Left lobe of liver (tissue), 2 donors: Measurements from ENCODE around the gene BTBD9. TPM values are rescaled to one million over a fixed set of nuclear protein-coding genes. Genes with fewer than 3 reads are reported as not detected.

Source experiments
- ATAC-seq: fragments of 200-7000 bp; cut with Tn5 transposase; one replicate; pipeline ENCODE4 v1.9.1; 2020; ENCODE audit warnings: mild to moderate bottlenecking, moderate library complexity
- DNase-seq: peaks from one replicate; pipeline ENCODE4 v3.0.0-alpha.2; 2020; ENCODE audit warnings: low spot score
- total RNA-seq: library from RNA; stranded (reverse); gene quantifications from one replicate; pipeline ENCODE4 v1.2.1, GENCODE V29; 2021
- donor health status: DM: no; HTN: no; CAD: no; lungs with moderate emphysema.
- donor health status: DM: no; HTN: yes; CAD: no.

Gene BTBD9
- total RNA-seq, 1 donor from 2014 or later = 4.7 TPM

- no peak for DNase-seq
- ATAC-seq = no peak
Measured at GRCh38 chr6:38396209-38396608, 243.5 kb downstream of the BTBD9 start.

GRCh38 chr6:38393986-38394385 lies 245.7 kb downstream of the BTBD9 start:
- ATAC-seq = no peak

DNA sequence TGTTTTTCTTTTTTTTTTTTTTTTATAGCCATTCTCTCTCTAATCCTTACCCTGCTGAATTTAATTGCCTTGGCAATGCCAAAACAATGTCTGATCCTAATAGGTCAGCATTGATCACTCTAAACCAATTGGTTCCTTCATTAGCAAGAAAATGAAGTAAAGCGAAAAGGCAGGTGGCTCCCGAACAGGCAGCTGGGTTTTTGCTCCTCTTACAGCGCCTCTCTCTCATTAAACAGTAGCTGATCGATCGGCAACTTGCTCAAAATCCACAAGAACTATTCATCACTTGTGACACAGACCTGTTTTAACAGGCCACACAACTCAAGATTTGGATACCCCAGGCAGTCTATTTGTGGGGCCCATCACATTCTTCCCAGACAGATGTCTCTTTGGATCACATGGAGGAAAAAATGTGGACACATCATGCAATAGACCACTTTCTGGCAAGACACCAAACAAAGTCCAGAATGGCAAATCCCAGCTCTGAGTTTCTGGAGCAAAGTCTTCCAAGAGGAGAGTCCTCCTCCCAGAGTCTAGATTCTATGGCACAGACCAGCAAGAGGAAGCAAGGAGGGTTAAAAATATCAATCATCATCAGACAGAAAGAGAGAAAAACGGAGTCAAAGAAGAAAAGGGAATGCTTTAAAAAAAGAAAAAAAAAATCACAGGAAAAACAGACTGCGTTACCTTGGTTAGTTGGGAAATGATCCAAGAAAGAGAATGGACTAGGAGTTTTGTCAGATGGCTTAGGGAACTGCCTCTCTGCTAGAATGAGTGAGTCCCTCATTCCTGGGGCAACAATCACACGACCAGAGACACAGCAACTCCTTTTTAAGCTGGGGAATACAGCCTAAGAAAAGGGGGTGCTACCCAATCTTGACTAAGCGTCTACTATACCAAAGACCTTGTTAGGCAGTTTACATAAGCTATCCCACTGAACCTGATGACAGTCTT lies 247.8 kb downstream of the BTBD9 start:
- no peak for DNase-seq
- no peak for ATAC-seq

More at GRCh38 chr6:38393986-38394385, 245.7 kb downstream of the BTBD9 start:
- no peak for DNase-seq

DNA sequence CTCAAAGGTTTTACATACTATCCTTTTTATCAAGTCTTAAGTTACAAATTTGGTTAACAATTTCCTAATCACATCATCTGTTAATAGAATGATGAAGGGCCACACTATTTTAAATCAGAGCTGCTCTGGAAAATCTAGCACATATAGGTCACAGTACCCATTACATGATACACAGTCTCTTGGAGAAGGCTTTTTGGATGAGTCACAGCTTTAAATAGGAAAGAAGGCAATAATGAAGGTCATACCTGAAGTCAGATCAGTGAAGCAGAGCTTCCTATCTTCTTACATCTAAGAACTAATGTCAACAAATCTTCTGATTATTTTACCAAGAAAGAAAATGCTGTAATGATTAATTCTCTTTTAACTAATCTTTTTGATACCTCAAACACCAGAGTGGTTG lies 248.5 kb downstream of the BTBD9 start:
- DNase-seq (no peak), ATAC-seq (no peak)

GRCh38 chr6:38389875-38390274 lies 249.9 kb downstream of the BTBD9 start:
- ATAC-seq (no peak), DNase-seq (no peak)

DNA sequence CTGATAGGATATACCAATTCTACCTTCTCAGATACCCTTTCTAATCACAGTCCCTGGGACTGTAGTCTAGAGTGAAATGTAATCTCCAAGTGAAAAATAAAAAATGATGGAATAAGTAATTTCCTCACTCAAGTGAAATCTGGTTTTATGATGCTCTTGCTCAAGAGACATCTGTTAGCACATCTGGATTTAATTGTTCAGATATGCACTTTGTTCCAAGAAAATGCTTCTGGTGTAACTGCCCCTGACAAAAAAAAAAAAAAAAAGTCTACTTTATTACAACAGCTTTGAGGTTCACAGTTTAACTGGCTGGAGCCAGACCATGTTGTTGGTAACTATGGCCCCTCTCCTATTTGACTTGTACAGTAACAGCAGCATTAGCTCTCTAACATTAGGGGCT lies 251.8 kb downstream of the BTBD9 start:
- ATAC-seq (no peak), DNase-seq (no peak)

- ATAC-seq (no peak), DNase-seq (no peak)
Measured at GRCh38 chr6:38387461-38387860, 252.3 kb downstream of the BTBD9 start.

GRCh38 chr6:38378801-38379200 lies 260.9 kb downstream of the BTBD9 start:
- ATAC-seq (no peak), DNase-seq (no peak)

DNA sequence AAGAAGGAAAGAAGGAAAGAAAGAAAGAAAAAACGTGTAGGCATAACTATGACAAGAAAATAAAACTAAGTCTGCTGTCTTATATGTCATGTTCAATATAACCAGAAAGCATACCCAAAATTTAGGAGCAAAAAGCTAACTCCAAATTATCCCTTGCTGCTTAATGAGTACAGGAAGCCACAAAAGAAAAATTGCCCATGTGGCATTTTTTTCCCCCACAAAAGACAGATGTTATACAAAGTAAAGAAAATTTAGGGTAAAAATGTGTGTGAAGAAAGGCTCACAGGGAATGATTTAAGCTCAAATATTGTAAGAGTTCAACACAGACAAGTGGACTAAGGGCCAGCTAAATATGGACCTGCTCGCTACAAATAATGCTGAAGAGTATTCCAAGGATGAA lies 263.8 kb downstream of the BTBD9 start:
- ATAC-seq = no peak
- no peak for DNase-seq

GRCh38 chr6:38375341-38375740 lies 264.4 kb downstream of the BTBD9 start:
- ATAC-seq (no peak), DNase-seq (no peak)

- ATAC-seq = no peak
Measured at GRCh38 chr6:38371881-38372280, 267.8 kb downstream of the BTBD9 start.

DNA sequence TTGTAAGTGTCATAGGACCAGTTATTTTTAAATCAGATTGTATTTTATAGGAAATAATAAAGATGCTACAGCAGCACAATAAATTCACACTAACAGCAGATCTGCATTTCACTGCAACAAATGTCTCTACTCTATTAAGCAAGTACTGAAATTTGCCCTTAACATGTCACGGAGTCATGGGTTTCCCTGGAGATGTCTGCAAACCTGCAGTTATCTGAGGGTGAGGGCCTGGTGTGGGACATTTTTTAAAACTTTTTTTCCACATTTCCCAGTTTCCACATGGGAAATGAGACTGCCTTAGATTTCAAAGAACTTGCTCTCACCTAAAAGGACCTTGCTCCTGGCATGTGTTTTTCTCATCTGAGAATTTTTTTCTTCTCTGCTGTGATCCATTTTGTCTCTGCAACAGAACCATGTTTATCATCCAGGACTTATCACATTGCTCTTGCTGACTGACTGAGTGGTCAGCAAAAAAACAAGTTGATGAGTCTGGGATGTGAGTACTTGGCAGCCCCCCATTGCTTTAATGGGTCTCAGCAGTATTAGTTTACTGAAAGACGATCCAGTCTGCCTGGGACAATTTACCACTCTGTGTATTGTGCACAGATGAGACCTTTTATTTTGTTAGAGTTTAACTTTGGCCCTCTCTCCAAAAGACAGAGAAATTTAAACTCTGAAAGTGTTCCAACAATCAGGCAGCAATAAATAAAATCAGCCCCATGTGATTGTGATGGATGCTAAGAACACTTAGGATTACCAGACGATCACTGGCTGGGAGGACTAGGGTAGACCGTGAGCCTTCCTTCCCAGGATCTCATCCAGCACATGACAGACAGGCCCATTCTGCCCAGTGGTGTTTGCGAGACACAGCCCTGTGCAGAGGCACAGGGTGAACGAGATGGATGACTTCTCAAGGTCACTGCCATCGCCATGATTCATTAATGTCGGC lies 268.8 kb downstream of the BTBD9 start:
- no peak for DNase-seq
- no peak for ATAC-seq

More at GRCh38 chr6:38371881-38372280, 267.8 kb downstream of the BTBD9 start:
- DNase-seq = no peak

DNA sequence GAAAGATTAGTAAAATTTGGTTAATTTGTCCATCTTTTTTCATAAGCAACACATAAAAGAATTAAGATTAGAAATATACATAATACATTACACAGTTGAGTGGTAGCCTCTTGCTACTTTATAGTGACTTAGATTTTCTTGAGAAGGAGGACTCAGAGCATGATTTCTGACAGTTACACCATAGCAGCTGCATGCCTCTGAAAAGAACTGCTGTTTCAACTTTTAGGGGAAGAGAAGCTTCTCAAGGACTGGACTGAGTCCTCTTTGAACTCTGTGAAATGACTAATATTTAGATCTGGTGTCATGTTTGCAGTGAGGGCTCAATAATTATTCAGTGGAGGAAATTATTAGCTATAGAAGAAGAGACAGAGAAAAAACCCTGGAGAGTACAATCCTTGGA lies 272.5 kb downstream of the BTBD9 start:
- ATAC-seq (no peak), DNase-seq (no peak)

DNA sequence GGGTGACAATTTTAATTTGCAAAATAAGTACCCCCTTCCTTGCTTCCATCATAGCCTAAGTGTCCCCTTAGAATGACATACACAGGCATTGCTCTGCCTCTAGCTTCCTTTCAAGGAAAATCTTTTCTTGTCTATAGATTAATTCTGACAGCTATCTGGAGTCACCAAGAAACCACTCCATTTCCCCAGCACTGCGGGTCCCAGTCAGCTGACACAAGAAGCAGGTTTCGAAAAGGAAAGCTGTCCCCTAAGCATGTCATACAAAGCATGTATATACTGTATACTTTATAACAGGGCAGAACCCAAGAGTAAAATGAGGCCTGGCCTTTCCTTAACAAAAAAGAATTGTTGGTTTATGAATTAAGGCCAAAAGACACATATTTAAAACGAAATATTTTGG lies 273.5 kb downstream of the BTBD9 start:
- ATAC-seq (no peak), DNase-seq (no peak)

- DNase-seq (no peak), ATAC-seq (no peak)
Measured at GRCh38 chr6:38364775-38365174, 275.0 kb downstream of the BTBD9 start.

GRCh38 chr6:38364127-38364526 lies 275.6 kb downstream of the BTBD9 start:
- DNase-seq = no peak
- ATAC-seq = no peak

- no peak for ATAC-seq
Measured at GRCh38 chr6:38355519-38355918, 284.2 kb downstream of the BTBD9 start.

DNA sequence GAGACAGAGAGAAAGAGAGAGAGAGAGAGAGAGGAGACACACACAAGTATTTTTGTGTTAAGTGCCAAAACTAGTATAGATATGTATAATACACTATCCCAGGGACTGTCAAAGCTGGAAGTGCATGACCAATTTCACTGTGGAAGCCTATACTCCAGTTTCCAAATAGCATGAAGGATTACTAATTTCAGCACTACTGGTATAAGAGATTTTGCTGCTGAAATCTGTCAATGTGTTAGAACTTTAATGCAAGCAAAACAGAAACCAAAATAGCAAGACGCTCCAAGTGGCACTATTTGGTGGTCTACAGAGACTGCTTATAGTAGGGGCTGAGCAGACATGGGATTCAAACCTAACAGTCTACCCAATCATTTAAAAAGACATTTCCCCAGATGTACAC lies 284.8 kb downstream of the BTBD9 start:
- DNase-seq (no peak), ATAC-seq (no peak)

More at GRCh38 chr6:38355519-38355918, 284.2 kb downstream of the BTBD9 start:
- DNase-seq = no peak

GRCh38 chr6:38354037-38354381 lies 285.7 kb downstream of the BTBD9 start:
- no peak for DNase-seq
- ATAC-seq = no peak

DNA sequence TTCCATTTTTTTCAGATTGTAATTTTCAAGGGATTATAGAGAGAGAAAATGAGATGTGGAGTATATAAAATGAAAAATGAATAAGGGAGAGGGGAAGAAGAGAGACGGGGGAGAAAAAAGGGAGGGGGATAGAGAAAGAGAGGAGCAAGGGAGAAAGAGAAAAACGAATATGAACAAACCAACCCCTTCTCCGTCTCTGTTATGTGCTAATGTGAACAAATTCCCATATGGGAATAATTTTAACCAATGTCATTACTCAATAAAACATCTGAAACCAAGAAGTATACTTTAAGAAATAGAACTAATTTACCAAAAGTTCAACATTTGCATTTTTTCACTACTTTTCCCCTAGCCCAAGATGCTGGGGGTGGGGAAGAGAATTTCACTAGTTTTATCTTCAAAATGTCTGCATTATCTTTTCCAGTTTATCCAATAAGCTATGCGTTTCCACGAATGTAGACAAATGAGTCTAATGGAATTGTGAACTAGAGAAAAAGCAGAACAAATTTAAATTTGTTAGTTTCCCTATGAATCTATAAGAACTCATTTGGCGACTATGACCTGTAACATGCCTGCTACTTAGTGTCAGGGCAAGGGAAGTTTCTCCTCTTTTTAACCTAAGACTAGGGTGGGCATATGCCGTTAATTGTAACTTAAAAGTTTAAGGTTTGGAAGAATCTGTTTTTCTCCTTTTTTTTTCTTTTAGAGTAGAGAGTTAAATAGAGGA lies 286.3 kb downstream of the BTBD9 start:
- no peak for DNase-seq
- no peak for ATAC-seq

- DNase-seq = no peak
- no peak for ATAC-seq
Measured at GRCh38 chr6:38352636-38353035, 287.1 kb downstream of the BTBD9 start.
